NCI-H226 (cell line): ENCODE results near the gene MT1G.
"Not testable (repeated sequence)": the region's sequence is repeated elsewhere in the genome, so short reads cannot be mapped to it uniquely, and the experiment has no call there.

Experiments used
- DNase-seq: peaks from one replicate; pipeline ENCODE4 v3.0.0-alpha.2; 2015

Gene MT1G

DNA sequence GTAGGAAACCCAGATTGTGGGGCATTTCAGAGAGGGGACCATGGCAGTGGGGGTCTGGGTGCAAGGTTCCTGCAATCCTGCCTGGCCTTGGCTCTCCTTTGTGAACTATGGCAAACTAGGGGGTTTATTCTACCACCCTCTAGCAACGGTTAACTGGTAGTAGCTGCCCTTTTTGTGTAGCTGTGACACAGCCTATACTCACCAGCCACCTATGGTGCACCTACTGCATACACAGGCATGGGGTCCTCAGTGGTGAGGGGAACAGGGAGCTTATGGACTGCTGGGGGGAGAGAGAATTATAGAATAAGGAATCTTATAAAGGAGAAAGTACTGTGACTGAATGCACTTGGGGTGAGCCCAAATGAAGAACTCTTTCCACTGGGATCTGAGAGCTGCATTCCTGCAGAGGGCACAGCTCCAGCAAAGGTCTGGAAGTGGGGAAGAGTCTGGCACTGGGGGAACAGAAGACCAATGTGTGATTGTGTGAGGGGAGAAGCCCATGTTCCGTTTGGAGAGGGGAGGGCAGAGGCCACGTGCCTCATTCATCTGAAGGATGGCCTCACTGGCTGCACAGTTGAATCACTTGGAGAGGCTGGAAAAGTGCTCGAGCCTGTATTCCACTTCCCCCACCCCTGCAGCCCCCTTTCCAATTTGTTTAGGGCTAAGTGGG lies 16.5 kb upstream of the MT1G start:
- DNase-seq: no peak

GRCh38 chr16:56683424-56684172 lies 15.7 kb upstream of the MT1G start:
- no peak for DNase-seq

GRCh38 chr16:56682703-56683397 lies 15.0 kb upstream of the MT1G start:
- DNase-seq: no peak

DNA sequence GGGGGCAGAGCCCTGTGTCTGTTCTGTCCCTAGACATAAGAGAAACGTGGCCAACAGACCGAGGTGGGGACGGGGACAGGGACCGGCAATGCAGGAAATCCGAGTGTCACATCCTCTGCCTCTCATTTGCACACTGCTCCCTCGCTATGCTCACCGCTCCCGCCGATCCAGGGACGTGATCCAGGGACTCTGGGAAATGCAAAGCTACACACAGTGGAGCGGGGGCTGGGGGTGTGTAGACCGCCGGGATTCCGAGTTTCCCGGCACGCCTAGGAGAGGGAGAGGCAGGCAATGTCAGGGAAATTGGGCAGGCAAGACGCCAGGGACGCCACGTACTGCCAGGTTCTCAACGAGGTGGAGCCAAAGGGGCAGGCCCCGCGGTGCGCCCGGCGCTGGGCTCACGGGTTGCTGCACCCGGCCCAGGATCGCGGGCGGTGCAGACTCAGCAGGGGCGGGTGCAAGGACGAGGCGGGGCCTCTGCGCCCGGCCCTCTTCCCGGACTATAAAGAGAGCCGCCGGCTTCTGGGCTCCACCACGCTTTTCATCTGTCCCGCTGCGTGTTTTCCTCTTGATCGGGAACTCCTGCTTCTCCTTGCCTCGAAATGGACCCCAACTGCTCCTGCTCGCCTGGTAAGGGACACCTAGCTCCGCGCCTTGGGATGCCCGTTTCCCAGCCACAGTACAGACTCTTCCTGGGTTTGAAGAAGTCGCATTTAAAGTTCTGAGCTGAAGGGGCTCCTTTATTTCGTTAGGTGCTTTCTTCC lies 14.3 kb upstream of the MT1G start, which contains the start of gene MT1X:
Gene MT1X (plus strand): TSS at position 532 of the 764 bp plus-strand sequence. CDS start 71 bp downstream, at position 603.
- DNase-seq: peak; percentile 91

DNA sequence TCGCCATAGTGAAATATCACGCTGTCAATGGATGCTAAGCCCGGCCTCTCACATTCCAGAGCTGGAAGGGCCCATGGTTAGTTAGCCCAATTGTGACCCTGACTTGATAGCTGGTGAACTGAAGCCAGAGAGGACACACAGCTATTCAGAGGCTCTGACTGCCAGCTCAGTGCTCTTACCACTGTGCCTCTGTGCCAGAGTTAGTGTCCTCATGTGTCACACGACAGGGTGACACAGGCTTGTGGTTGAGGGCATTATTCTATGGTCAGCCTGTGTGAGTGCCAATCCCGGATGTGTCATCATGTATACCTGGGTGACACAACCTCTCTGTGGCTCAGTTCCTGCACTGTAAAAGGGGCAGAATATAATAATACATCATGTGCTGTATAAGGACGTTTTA lies 12.0 kb upstream of the MT1G start:
- no peak for DNase-seq

DNA sequence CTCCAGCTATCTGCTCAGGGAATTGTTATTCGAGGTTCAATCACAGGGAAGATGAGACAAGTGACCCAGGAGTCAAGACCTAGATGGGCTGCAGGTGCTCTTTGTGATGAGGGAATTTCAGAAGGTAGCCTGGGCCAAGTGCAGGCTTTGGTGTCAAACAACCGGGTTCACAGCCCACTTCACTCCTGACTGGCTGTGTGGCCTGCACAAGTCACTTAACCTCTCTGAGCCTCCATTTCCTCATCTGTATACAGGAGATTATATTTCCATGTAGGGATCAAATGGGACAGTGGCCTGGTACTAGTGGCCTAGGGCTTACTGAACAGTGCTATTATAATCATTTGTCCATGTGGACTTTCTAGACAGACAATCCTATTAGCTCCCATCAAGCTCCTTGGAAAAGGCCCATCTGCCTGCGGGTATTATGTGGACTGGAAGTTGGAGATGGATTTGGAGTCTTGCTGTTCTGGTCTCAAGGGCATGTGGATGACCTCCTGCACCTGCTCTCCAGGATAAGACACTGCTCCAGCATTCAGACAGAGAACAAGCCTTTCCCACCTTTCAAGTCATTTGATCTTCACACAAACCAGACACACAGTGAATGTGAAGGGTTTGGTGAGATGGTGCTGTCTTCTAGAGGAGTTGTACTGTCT lies 11.3 kb upstream of the MT1G start:
- DNase-seq: no peak

- DNase-seq: no peak
These were observed 9.6 kb upstream of the MT1G start for GRCh38 chr16:56677474-56677873.

DNA sequence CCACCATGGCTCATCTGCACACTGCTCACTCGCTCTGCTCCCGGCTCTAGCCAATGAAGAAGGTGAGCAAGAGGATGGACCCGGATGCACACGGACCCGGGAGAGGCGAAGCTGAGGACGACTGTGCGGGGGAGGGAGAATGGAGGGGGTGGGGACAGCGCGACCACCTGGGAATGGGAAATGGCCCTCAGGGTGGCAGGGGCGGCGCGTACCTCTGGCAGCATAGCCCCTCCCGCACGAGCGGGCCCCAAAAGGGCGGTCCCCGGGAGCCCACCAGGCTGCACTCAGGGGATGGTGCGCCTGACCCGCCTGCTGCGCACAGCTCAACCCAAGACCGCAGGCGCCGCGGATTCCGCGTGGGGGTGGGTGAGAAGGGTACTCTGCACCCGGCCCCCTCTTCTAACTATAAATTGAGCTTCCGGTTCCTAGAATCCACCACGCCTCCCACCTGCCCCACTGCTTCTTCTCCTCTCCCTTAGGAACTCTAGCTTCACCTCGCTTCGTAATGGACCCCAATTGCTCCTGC lies 7.9 kb upstream of the MT1G start:
- DNase-seq: no peak

GRCh38 chr16:56674570-56674969 lies 6.7 kb upstream of the MT1G start:
- DNase-seq: not testable (repeated sequence)

GRCh38 chr16:56673921-56674320 lies 6.1 kb upstream of the MT1G start:
- no peak for DNase-seq

DNA sequence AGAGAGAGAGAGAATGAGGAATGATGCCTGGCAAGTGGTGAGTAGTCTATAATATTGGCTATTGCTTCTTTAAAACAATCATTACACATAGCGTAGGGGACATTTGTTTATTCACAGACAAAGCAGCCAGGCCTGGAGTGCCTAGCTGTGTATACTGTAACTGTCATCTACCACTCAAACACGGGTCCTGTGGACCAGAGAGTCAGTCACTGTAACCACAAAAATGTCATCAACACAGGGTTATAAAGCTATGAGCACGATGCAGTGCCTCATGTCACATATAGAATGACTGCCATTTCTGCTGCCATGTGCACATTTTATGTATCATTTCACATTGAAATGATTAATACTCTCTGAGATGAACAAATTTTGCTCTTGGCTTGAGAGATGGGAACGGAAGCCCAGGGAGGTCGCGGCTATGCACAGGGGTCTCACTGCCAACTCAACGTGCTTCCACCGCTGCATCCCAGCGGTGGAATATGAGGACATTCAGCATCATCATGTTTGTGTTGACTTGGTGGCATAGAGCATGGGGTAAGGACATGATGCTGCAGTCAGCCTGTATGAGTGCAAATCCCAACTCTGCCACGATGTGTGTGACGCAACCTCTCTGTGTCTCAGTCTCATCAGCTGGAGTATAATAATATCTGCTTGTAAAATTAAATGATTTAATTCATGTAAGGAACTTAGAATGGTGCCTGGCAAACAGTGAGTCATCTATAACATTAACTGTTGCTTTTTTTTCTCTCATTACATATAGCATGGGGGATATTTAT lies 5.1 kb upstream of the MT1G start:
- no peak for DNase-seq

DNA sequence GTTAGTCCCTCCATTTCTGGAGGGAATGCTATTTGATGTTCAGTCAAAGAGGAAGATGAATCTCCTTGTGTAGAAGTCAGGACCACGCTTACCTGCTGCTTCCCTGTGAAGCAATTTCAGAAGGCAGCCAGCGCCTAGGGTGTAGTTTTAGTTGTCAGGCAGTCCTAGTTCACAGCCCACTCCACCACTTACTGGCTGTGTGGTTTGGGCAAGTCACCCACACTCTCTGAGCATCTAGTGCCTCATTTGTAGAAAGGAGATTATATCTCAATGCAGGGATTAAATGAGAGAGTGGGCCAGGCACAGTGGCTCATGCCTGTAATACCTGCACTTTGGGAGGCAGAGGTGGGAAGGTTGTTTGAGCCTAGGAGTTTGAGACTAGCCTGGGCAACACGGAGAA lies 4.3 kb upstream of the MT1G start:
- DNase-seq: not testable (repeated sequence)

GRCh38 chr16:56671691-56672090 lies 3.8 kb upstream of the MT1G start:
- not testable (repeated sequence) for DNase-seq

DNA sequence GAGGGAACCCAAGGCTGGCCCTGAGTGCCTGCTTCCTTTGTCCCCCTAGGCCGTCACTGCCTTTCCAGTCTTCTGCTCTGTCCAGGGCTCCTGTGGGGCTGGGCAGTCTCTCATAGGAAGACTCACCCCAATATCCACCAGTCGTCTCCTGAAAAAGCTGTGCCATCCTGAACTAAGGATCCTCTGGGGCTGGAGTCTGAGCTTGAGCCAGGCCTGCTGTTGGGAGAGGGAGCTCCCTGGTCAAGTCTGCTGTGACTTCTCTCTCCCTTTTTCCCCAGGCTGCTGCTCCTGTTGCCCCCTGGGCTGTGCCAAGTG lies 2.7 kb upstream of the MT1G start:
- DNase-seq: no peak

- no peak for DNase-seq
These were observed 2.2 kb upstream of the MT1G start for GRCh38 chr16:56669840-56670619.

DNA sequence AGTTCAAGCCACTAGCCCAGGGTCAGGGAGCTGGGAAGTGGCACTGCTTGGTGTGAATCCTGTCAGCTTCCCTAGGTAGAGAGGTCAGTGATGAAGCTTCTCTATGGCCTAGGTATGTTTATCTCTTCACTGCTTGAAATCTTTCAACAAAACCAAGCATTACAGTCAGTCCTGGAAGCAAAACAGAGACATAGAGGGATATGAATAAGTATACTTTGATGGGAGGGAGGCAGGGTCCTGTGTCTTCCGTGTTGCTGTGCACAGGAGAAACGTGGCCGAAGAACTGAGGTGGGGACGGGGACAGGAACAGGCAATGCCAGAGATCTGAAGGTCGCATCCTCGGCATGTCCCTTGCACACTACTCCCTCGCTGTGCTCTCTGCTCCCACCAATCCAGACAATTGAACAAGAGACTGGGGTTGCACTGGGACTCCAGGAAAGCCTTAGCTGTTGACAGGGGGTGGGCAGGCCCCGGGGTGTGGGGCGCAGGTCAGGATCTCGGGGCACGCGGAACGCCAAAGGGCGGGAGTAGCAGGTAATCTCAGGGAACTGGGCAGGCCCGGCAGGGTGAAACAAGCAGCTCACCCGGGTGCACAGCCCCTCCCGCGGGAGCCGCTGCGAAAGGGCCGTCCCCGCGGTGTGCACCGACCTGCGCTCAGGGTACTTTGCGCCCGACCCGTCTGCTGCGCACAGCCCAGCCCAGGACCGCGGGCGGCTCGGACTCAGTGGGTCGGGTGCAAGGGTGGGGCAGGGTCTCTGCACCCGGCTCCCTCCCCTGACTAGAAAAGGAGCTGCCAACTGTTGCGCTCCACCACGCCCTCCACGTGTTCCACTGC lies 1.4 kb upstream of the MT1G start, which contains the start of gene MT1H:
Gene MT1H (plus strand): TSS at position 810 of the 835 bp plus-strand sequence. CDS start 71 bp downstream, outside the sequence.
- DNase-seq: no peak

GRCh38 chr16:56665286-56666261 lies 2.3 kb downstream of the MT1G start:
- not testable (repeated sequence) for DNase-seq

GRCh38 chr16:56664506-56664905 lies 3.4 kb downstream of the MT1G start:
- DNase-seq: no peak
